DMS114 treated with DMSO at 0.1 percent for 48 hours (cell line): ENCODE results near the gene MCM3.

Experiments
- DNase-seq: peaks from one replicate; lab custom pipeline; 2025; ENCODE audit not compliant: unreplicated experiment; lab: John Stamatoyannopoulos, UW

MCM3 gene

DNA sequence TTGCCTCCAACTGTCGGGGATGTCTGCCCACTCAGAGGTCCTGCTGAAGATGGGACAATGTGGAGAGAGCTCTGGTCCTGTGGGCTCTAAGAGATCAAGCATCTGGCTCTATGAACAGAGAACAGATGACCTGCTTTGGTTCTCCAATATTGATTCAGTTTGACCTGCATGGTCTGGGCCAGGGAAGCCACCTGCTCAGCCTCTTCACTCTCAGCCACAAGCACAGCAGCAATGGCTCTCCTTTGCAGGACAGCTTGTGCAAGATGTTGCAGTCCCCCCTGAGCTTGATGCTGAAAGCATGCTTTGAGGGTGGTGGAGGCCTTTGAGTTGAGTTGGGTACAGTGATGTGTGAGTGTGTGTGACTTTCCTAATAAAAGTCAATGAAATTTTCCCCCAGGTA is 18.6 kb upstream of the MCM3 start:
- DNase-seq: no peak

DNA sequence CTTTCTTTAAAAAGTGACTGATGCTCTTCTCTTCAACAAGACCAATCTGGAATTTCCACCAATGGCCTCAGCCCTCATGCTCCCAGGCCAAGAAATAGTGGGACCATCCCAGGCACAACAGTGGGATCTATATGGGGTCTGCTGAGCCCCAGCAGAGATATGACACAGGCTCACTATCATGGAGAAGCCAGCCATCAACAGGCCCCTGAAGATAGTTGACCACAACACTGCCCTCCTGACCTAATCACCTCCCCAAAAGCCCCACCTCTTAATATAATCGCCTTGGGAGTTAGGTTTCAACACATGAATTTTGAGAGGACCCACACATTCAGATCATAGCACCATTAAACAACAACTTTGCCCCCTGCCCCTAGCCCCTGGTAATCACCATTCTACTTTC is 16.8 kb upstream of the MCM3 start:
- DNase-seq: no peak

DNA sequence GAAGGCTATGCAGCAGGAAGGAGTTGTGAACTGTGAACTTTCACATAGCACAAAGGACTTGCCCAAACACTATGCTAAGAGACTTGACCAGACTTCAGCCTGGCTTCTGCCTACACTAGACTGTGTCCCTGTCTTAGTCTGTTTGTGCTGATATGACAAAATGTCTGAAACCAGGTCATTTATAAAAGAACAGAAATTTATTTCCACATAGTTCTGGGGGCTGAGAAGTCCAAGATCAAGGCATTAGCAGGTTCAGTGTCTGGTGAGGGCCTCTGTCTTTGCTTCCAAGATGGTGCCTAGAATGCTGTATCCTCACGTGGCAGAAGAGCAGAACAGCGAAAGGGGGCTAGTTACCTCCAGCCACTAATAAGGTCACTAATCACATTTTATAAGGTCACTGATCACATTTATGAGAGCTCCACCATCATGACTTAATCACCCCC is 16.0 kb upstream of the MCM3 start:
- DNase-seq: no peak

DNA sequence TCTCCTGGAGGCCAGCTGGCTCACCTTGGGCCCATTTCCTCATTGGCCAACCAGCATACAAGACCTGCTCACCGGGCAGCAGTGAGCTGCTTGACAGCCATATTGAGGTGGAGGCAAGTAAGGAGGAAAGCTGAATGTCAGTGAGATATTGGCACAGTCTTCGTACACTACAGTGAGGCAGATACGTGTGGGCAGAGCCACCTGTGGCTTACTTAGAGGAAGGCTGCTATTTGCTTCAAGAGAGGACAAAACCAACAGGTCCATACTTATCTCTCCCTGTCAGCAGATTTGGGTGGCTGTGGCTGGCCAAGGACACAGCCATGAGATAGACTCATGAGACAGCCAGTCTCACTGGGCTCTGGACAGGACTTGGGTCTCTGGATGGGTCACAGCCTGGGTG is 15.1 kb upstream of the MCM3 start:
- DNase-seq: no peak

DNA sequence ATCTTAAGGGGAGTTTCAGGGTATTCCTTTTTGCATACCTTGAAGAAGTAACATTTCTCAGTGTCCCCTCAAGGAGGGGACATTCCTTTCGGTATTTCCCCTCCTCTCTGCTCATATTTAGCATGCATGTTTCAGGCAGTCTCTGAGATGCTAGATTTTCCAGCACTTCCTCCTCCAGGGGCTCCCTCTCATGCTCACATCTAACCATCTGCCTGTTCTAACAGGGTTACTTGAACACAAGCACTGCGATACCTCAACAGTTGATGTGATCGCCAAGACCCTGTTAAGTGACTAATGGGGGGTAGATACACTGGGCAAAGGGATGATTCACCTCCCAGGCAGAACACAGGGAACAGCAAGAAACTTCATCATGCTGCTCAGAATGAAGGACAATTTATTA is 12.9 kb upstream of the MCM3 start:
- no peak for DNase-seq

DNA sequence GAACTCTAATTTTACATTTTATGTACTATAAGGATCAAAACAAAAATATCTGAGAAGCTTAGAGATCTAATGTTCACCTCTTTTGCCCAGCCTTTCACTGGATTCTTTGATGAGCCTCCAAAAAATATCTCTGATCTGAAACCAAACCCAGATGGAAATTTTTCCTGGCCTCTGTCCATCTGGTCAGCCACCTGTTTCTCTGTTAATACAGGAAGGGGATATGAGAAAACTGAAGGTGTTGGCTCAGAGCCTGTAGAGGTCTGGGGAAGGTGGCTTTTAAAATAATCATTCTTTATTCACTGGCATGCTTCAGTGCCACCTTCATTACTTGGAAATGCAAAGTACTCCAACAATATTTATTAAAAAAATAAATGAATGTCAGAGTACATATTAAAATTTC is 8.5 kb upstream of the MCM3 start:
- no peak for DNase-seq

GRCh38 chr6:52288841-52289240 is 4.3 kb upstream of the MCM3 start:
- DNase-seq: no peak

- no peak for DNase-seq
These were observed 3.7 kb upstream of the MCM3 start for GRCh38 chr6:52288216-52288615.

- DNase-seq: peak; percentile 84
These were observed 2.4 kb upstream of the MCM3 start for GRCh38 chr6:52286798-52287432.

DNA sequence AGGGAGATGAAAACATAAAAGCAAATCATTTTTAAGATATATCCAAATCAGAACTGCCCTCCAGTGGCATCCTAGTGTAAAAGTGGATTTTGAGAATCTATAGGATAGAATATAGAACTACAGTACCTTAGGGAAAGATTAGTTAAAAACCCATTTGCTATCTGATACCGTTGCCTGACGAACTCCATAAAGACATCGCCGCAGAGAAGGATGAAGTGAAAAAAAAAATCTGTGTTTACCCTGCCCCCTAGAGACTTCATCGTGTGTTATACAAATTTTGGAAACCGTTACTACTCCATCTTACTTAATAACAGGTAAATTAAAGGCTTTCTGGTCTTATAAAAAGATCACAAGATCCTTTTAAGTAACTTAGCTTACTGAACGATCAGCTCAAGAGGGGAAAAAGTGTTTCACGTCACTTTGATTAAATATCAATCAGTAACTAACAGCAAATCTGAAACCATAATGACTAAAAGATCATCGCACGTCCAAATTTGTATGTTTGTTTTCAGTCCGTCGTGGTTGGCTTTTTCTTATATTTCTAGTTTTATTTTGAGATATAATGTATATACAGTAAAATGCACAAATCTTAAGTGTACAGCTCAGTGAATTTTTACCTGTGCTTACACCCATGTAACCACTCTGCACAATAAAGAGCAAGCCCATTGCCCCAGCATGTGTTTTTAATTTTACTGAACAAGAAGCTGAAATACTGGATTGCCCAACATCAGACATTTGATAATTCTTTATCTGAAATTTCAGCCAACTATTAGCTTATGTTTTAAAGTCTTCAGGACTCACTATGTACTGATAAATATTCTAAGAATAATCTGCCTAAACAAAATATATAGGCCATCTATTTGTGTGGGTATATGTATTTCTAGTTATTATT is 881 bp upstream of the MCM3 start:
- peak; percentile 77 for DNase-seq

DNA sequence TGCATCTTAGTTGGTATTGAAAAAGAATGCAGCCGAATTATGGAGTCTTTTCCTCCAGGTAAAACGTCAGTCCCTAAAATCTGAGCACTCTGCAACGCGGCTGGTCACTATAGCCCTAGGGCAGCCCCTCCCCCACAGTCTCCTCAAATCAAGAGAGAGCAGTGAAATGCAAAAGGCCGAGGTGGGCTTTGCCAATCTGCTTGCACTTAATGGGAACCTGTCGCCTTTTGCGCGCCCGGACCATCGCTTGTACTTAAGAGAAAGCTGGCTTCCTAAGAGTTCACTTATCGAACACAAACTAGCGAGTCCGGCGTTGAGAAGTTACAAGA is 447 bp downstream of the MCM3 start:
- DNase-seq: peak; percentile 68

DNA sequence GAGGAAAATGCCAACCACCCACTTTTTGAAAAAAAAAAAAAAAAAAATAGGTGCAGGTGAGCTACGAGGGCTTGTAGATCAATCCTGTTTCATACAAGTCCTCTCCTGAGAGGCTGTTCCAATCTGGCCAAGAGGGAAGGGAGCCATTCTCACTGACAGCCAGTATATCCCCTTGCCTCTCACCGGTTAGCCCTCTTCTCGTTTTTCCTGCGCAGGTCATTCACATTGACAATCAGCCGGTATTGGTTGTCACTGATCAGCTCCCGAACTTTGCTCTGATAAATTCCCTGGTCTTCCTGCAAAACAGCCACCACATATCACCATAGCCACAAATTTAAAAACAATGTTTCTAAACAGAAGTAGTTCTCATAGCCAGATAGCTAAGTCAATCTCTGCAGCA is 1.4 kb downstream of the MCM3 start:
- DNase-seq: no peak

DNA sequence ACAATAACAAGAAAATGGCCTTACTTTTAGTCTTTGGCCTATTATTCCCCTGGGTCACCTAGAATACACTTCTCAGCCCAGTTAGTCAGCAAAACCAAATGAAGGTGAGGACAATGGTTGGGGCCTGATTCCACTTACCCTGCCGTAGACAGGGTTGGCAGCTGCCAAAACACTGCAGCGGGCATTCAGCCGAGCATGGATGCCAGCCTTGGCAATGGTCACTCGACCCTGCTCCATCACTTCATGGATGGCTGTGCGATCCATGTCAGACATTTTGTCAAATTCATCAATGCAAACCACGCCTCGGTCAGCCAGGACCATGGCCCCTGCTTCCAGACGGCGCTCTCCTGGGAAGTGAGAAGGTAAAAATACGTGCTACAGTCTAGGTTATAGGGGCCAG is 8.4 kb downstream of the MCM3 start:
- no peak for DNase-seq

GRCh38 chr6:52271852-52272460 is 12.6 kb downstream of the MCM3 start:
- DNase-seq: no peak

DNA sequence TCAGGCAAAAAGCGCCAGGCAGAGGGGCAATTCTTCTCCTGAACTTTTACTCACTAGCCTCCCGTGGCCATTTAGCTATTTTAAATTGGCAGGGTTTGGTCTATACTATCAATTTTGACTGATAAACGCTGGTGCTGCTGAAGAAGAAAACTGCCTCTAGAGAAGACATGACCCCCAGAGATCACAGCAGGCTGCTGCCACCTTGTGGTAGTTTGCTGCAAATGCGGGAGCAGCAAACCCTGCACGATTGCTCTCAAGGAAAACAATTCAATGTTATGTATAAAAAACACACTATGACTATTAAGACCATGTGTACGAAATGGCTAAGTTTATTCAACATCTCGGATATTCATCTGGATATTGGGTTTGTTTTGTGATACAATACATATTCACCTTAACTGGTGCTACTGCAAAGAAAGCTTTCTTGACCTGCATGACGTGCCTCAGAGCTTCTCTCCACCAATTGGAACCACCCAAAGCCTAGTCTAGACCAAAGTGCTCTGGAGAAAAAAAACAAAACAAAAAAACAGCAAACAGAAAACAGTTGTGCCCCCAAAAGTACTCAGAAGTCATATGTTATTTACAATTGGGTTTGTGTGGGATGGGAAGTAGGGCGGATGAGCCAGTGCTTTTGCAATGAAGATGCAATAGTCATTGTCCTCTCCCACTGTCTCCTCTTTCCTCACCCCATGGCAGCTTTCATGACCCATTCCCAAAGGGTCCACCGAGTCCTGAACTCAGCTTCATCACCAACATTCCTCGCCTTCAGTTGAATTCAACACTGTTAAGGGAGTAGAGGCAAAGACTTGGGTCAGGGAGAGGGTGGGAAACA is 20.6 kb downstream of the MCM3 start:
- DNase-seq: peak; percentile 66

DNA sequence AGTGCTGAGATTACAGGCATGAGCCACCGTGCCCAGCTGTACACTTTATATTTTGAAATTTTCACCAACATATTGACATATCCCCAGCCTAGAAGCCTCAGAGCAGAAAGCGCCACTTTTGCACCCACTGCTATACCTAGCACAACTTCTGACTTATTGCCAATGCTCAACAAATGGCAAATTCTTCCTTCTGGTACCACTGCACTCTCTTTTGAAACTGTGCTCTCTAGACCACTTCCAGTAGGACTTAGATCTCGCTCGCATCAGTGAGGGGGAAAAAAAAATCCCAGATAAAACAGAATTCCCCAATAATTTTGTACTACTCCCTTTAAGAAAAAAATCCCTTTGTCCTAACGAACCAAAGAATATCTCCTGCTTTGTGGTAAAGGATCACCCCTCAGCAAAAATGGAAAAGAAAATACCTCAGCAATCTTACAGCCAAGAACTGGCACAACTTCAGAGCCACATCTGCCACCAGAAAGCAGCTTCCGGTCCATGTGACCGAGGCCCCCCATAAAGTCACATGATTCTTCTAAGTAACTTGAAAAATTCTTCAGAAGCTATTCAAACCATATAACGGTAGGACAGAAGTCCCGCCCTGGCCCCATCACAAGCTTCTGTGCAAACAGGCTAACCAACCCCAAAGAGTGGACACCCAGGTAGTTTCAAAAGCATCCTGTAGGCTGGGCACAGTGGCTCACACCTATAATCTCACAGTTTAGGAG is 21.8 kb downstream of the MCM3 start:
- no peak for DNase-seq

GRCh38 chr6:52261229-52261628 is 23.3 kb downstream of the MCM3 start:
- no peak for DNase-seq

GRCh38 chr6:52260634-52261033 is 23.9 kb downstream of the MCM3 start:
- DNase-seq: no peak

DNA sequence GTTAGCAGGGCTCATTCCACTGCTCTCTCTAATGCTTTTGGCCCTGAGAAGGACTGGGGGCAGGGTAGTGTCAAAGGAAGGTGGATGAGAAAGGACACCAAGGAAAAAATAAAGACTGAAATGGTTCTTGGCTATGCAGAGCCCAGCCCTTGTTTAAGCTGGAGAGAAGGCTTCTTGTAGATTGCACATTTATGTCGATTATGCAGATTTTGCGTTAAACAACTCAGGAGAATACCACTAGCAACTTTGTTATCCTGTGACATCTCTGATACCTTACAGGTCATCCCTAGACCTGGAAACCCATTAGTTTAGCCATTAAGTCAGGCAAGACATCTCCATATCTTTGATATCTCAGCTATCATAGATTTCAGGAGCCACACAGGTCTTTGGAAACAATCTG is 29.1 kb downstream of the MCM3 start:
- no peak for DNase-seq

DNA sequence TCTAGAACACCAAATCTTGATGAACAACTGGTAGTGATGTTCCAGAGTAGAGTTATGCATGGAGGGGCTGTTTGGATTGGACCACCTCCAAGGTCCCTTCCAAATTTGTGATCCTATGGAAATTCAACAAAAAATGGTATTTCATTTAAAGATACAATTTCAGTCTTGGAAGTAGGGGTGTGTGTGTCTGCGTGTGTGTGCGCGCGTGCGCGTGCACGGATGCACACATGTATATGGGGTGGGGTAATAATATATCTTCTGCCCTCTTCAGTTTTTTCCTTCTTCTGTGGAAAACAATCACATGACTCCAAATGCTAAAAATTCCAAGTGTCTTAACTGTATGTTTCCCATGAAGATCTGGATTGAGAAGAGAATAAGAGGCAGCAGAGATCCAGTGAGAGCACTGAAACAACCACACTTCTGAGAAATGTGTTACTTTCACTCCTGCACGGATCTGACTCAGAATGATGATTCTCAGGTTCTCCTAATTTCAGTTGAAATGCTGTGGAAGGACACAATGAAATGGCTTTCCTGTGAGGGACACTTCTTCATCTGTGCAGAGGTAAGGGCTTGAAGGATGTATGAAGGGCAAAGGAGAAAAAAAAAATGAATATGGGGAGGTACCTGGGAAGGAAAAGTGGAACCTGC is 29.7 kb downstream of the MCM3 start:
- no peak for DNase-seq
